NB4 (cell line): ENCODE data around the gene MSH3.
"Not testable (repeated sequence)": the region's sequence is repeated elsewhere in the genome, so short reads cannot be mapped to it uniquely, and the experiment has no call there.

ENCODE experiments used
- DNase-seq: peaks from one replicate; pipeline ENCODE4 v3.0.0; 2010; ENCODE audit warnings: low read depth
- H3K4me3 ChIP-seq: one replicate; pipeline ENCODE4 v1.5.1; 2011; ENCODE audit warnings: mild to moderate bottlenecking, low read depth, low read length, moderate library complexity
- MYC ChIP-seq: IDR thresholded peaks from 2 replicates; pipeline ENCODE4 v1.6.1; 2011; ENCODE audit warnings: low read depth, low read length
- POLR2A ChIP-seq: IDR thresholded peaks from 2 replicates; pipeline ENCODE4 v1.6.1; 2011; ENCODE audit warnings: mild to moderate bottlenecking; ENCODE audit not compliant: insufficient read length; ENCODE audit errors: extremely low read depth
- TF ChIP-seq, protein P1 (sequence below): IDR thresholded peaks from 2 replicates; pipeline ENCODE4 v1.6.1; 2011; ENCODE audit warnings: low read depth, low read length
- TF ChIP-seq, protein P2 (sequence below): IDR thresholded peaks from one replicate; pipeline ENCODE4 v1.5.1; 2012; ENCODE audit warnings: low read depth, low read length

MSH3 gene

DNA sequence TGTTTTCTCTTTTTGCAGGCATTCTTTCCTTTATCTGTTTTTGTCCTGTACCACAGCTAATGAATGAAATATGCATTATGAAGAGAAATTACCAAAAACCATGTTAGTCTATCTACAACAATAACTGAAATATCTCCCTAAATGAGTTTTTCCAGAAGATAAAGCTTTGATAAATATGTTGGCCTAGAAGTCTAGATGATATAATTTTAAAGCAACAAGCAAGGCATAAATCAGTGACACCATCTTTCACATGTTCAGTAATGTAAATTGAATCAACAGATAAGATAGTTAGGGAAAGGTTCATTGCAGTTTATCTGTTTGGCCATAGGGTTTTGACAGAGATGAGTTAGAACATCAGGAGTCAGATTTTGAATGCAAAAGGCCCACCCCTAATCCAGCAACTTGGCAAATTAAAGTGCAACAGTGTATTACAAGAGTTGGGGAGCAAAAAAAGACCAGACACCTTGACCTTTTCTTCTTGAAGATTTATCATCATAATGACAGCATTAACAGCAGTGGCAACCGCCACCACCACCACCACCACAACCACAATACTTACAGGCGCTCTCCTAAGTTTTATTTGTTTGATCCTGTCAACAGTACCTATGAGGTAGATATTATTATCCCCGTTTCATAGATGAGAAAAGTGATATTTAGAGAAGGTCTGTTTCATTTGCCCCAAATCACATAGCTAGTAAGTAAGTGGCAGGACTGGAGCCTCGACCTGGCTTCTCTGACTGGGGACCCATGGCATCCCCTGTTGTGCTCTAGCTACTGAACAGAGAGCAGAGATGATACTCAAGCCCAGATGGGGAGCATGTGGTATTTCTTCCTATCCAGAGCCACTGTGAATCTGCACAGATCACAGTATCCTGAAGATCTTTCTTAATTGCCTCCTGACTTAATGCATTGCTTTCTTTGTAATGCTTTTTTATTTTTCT, 123.2 kb downstream of the MSH3 start:
- TF ChIP-seq, protein P1, sequence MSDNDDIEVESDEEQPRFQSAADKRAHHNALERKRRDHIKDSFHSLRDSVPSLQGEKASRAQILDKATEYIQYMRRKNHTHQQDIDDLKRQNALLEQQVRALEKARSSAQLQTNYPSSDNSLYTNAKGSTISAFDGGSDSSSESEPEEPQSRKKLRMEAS: no peak
- no peak for TF ChIP-seq MYC
- TF ChIP-seq, protein P2, sequence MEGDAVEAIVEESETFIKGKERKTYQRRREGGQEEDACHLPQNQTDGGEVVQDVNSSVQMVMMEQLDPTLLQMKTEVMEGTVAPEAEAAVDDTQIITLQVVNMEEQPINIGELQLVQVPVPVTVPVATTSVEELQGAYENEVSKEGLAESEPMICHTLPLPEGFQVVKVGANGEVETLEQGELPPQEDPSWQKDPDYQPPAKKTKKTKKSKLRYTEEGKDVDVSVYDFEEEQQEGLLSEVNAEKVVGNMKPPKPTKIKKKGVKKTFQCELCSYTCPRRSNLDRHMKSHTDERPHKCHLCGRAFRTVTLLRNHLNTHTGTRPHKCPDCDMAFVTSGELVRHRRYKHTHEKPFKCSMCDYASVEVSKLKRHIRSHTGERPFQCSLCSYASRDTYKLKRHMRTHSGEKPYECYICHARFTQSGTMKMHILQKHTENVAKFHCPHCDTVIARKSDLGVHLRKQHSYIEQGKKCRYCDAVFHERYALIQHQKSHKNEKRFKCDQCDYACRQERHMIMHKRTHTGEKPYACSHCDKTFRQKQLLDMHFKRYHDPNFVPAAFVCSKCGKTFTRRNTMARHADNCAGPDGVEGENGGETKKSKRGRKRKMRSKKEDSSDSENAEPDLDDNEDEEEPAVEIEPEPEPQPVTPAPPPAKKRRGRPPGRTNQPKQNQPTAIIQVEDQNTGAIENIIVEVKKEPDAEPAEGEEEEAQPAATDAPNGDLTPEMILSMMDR: no peak
- no peak for TF ChIP-seq POLR2A

DNA sequence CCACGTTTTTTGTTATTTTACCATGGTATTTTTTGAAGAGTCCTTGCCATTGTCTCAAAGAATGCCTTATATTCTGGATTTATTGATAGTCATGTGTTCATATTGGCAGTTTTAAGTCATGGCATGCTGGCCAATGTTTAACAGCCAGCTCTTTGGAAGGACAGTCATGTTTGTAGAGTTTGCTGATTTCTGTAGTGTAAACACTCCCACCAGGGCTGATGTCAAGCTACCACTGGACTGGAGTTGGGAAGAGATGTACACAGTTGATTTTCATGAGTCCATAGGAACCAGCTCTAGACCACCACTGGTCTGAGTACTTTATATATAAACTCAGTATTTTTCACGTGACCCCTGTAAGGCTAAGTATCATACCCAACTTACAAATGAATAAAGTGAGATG, 125.6 kb downstream of the MSH3 start:
- DNase-seq: no peak
- H3K4me3 ChIP-seq: no peak overlapping the region
- TF ChIP-seq, protein P1: no peak
- TF ChIP-seq MYC (no peak), POLR2A (no peak)
- TF ChIP-seq, protein P2: no peak

More for the DNA sequence above, 123.2 kb downstream of the MSH3 start:
- H3K4me3 ChIP-seq: no peak overlapping the region
- no peak for DNase-seq

DNA sequence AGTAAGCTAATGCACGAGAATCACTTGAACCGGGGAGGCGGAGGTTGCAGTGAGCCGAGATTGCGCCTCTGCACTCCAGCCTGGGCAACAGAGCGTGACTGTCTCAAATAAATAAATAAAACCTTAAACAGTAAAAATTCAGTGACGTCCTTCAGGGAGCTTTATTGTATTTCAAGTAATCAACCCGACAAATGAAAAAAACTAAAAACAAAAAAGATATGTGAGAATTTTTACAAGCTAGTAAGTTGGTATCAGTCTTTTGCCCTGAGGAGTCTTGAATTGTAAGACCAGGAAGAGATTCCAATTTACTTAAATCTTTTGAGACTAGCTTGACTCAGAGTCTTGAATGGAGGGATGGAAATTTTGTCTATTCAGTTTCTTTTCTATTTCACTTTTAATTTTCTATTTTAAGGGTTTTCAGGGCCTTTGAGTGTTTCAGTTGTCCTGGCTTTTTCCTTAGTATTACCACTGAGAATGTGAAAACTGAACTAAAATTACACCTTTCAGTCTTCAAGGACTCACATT, 126.4 kb downstream of the MSH3 start:
- TF ChIP-seq, protein P2: no peak
- no peak for TF ChIP-seq POLR2A
- no peak for TF ChIP-seq MYC
- TF ChIP-seq, protein P1: no peak
- DNase-seq: no peak

DNA sequence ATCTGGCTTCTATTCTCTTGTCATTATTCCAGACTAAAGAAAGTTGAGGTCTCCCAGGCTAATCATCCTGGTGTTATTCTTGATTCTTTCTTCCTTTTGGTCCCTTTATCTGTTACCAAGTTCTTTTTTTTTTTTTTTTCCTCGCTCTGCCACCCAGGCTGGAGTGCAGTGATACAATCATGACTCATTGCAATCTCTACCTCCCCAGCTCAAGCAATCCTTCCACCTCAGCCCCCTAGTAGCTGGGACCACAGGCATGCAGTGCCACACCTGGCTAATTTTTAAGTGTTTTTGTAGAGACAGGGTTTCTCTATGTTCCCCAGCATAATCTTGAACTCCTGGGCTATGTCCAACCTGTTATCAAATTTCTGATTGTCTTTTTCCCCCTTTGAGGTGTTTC, 126.9 kb downstream of the MSH3 start:
- DNase-seq: no peak
- no peak overlapping the region for H3K4me3 ChIP-seq
- TF ChIP-seq, protein P2: no peak
- TF ChIP-seq, protein P1: no peak
- TF ChIP-seq POLR2A: no peak
- TF ChIP-seq MYC: no peak

More for the DNA sequence above, 126.4 kb downstream of the MSH3 start:
- no peak overlapping the region for H3K4me3 ChIP-seq

DNA sequence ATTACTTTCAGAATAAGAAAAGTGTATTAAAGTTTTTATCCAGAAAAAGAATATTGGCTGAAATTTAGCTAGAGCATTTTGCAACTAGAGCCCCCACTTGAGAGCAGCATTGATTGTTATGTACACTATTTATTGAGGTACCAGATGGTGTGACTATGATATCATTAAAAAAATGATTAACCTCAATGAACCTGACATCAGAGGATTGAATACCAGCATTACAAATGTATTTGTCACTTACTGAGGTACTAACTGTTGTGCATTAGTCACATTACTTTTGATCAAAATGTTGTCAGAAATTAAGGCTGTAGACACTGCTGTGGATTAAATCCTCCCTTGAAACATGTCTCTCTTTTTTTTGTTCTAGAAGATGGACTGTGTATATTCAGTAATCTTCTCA, 128.2 kb downstream of the MSH3 start:
- H3K4me3 ChIP-seq: no peak overlapping the region
- TF ChIP-seq, protein P1: no peak
- TF ChIP-seq, protein P2: no peak
- TF ChIP-seq POLR2A: no peak
- TF ChIP-seq MYC: no peak
- no peak for DNase-seq

DNA sequence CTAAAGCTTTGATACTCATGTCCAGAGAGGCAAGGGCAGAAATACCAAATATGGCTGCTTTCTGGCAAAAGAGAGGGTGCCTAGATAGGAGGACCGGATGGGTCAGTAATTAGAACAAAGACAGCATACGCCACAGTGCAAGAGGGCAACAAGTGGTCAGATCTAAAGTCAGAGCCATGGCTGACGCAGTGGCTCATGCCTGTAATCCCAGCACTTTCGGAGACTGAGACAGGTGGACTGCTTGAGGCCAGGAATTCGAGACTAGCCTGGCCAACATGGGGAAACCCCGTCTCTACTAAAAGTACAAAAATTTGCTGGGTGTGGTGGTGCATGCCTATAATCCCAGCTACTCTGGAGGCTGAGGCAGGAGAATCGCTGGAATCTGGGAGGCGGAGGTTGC, 129.3 kb downstream of the MSH3 start:
- H3K4me3 ChIP-seq, DNase-seq: not testable (repeated sequence)
